Bronchial epithelial cell (primary cell): ENCODE results near the gene CACNG1. TPM values are rescaled to one million over a fixed set of nuclear protein-coding genes. Genes with fewer than 3 reads are reported as not detected.

ENCODE experiments used
- DNase-seq: peaks from one replicate; pipeline ENCODE4 v3.0.0-alpha.2; 2010; ENCODE audit warnings: low read depth
- FAIRE-seq: peaks from 2 replicates; lab custom pipeline; 2011; peaks lifted over from hg19 to GRCh38; lab: Jason Lieb, UNC
- H3K27me3 ChIP-seq: 2 replicates; pipeline ENCODE4 v1.5.1; 2011; ENCODE audit warnings: low read length; ENCODE audit not compliant: control insufficient read depth, insufficient read depth
- H3K36me3 ChIP-seq: 2 replicates; pipeline ENCODE4 v1.5.1; 2011; ENCODE audit warnings: low read length; ENCODE audit not compliant: control insufficient read depth, insufficient read depth
- H3K4me3 ChIP-seq: 2 replicates; pipeline ENCODE4 v1.5.1; 2011; ENCODE audit warnings: mild to moderate bottlenecking, low read depth, low read length, control low read depth
- total RNA-seq: library from RNA; depleted of rRNA; stranded (reverse); fragments of >200 nt; gene quantifications from 2 replicates; pipeline ENCODE4 v1.2.1, GENCODE V29; 2014
- TF ChIP-seq, protein P1 (sequence below): IDR thresholded peaks from 2 replicates; pipeline ENCODE4 v1.5.1; 2011; ENCODE audit warnings: mild to moderate bottlenecking, moderate library complexity, low read length, control low read depth, inconsistent platforms; ENCODE audit not compliant: insufficient read depth, severe bottlenecking

The CACNG1 gene
- total RNA-seq, 1 donor from 2014 or later: not detected

DNA sequence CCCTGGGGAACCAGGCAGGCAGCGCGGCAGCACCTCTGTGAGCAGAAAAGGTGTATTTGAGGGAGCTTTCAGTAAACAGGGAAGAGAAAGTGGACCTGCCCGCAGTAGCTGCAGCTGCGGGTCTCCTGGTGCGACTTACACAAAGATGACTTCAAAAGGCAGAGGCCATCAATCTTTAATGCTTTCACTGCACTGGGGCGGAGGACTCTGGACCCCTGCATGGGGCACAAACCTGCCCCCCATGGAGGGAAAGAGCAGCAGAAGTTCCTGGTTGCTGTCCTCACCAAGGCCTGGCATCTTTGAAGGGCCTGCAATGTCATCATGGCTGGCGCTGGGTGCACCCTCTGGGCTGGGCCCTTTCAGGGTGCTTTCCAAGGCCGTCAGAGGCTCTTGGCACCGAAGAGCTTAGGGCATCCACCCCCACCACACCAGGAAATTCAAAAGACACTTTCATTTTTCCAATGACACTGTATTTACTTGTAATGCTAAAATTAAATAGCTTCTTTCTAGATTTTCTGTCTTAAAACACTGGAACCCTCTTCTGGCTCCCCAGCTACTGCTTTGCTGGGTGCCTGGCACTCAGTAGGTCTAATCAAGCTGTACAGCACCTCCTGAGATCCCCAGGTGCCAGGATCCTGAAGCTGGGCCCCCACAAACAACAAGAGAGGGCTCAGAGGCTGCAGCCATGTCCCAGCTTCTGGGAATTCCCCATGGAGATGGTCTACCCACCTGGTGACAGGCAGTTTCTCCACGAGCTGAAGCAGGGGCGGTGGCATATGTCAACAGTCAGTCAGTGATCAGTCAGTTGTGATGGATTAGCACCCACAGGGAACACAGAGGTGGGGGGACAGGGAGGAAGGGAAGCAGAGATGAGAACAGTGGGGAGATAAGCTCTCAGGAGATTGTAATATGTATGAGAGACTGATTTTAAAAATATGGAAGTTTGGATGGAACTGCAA is 2.1 kb upstream of the CACNG1 start:
- FAIRE-seq (no peak), DNase-seq (no peak)
- H3K4me3 ChIP-seq: no peak overlapping the region
- no peaks in the 10 kb centered on the region for H3K36me3 ChIP-seq
- no peaks in the 10 kb centered on the region for H3K27me3 ChIP-seq
- TF ChIP-seq, protein P1, sequence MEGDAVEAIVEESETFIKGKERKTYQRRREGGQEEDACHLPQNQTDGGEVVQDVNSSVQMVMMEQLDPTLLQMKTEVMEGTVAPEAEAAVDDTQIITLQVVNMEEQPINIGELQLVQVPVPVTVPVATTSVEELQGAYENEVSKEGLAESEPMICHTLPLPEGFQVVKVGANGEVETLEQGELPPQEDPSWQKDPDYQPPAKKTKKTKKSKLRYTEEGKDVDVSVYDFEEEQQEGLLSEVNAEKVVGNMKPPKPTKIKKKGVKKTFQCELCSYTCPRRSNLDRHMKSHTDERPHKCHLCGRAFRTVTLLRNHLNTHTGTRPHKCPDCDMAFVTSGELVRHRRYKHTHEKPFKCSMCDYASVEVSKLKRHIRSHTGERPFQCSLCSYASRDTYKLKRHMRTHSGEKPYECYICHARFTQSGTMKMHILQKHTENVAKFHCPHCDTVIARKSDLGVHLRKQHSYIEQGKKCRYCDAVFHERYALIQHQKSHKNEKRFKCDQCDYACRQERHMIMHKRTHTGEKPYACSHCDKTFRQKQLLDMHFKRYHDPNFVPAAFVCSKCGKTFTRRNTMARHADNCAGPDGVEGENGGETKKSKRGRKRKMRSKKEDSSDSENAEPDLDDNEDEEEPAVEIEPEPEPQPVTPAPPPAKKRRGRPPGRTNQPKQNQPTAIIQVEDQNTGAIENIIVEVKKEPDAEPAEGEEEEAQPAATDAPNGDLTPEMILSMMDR: no peak

DNA sequence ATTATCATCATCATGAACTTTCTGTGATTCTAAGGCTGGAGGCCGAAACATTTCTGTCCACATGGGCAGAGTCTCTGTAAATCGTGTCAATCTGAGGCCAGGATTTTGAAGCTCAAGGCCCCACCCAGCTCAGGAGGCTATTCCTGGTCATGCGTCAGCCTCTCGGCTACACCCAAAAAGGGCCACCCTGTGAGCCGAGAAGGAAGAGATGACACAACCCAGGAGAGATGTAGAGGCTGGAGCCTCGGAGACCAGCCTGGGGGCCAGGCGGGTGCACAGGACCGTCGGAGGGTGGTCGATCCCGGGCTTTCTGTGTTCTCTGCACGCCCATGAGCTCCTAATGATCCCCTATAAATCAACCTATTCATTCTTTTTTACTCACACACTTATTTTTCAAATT is 1.1 kb upstream of the CACNG1 start:
- no peak for DNase-seq
- TF ChIP-seq, protein P1: no peak
- Histone ChIP-seq H3K36me3 (no peaks in the 10 kb centered on the region), H3K27me3 (no peaks in the 10 kb centered on the region), H3K4me3 (no peak overlapping the region)
- FAIRE-seq: no peak

DNA sequence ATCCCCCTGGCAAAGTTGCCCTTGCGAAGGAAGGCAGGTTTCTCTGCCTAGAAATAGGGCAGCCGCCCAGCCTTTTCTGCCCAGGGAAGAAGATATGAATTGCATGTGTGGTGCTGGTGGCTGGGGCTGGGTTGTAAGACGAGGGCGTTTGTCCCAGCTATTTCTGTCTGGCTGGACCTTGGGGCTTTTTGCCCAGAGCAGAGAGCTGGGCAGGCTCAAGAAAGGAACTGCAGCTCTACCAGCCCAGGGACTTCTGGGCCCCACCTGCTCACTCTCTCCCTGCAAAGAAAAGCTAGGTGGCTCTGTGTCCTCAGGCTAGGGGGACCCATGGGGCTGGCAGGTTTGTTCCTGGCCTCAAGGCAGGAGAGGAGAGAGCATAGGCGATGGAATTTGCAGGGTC is 586 bp downstream of the CACNG1 start:
- H3K4me3 ChIP-seq: no peak overlapping the region
- H3K27me3 ChIP-seq: no peaks in the 10 kb centered on the region
- TF ChIP-seq, protein P1: no peak
- FAIRE-seq: no peak
- H3K36me3 ChIP-seq: no peaks in the 10 kb centered on the region
- no peak for DNase-seq

DNA sequence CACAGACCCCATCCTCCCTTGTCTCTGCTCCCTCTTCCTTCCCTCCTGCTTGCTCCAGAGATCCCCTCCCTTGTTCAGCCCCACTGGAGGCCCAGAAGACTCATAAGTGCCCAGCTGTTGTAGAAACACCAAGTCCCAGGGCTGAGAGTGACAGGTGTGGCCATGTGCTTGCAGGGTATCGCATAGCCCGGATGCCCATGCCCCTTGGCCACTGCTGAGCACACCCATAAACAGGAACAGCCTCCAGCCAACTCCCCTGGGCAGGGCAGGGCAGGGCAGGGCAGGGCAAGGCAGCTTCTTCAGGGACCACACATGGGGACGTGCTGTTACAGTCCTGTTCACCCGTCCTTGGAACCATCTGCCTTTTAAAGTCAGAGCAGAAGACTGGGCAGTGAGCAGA is 2.0 kb downstream of the CACNG1 start:
- Histone ChIP-seq H3K4me3 (no peak overlapping the region), H3K36me3 (no peaks in the 10 kb centered on the region), H3K27me3 (no peaks in the 10 kb centered on the region)
- DNase-seq (no peak), FAIRE-seq (no peak)
- TF ChIP-seq, protein P1: no peak

DNA sequence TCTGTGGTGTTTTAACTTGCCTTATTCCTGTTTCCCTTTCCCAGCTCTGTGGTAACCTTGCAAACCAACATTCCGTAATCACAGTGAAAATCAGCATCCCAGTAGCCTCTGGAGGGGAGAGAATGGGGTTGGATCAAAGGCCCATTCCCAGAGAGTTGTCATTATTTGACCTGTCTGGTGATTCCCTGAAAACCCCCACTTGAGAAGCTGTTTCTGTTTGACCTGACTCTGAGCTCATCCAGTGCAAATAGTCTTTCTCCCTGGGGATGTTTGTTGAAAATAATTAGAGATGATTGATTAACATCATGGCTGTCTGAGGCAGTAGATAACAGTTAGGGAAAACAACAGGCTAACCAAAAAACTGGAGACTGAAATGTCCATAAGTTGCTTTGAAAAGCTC is 3.0 kb downstream of the CACNG1 start:
- DNase-seq (no peak), FAIRE-seq (no peak)
- H3K27me3 ChIP-seq: no peaks in the 10 kb centered on the region
- H3K4me3 ChIP-seq: no peak overlapping the region
- TF ChIP-seq, protein P1: no peak
- no peaks in the 10 kb centered on the region for H3K36me3 ChIP-seq
